Naive B cell (primary cell): Measurements from ENCODE around the gene CTNS. TPM values are rescaled to one million over a fixed set of nuclear protein-coding genes. Genes with fewer than 3 reads are reported as not detected.

Experiments used
- ATAC-seq, 2 donors: fragments of 150-1000 bp; cut with Tn5 transposase; 2 replicates each; pipeline ENCODE4 v1.10.0; 2021; ENCODE audit warnings: low read depth in 2 of 2, mild to moderate bottlenecking in 2 of 2, moderate library complexity in 2 of 2
- DNase-seq: peaks from one replicate; pipeline ENCODE4 v3.0.0; 2022
- H3K27ac Mint-ChIP-seq, 6 donors: one replicate each; pipeline ENCODE4 v1.8.0; 2020 to 2022; ENCODE audit warnings: mild to moderate bottlenecking in 6 of 6, mixed read lengths in 6 of 6, moderate library complexity in 5 of 6, inconsistent platforms in 2 of 6
- H3K27me3 Mint-ChIP-seq, 3 donors: one replicate each; pipeline ENCODE4 v1.8.0; 2021 to 2022; ENCODE audit warnings: mixed read lengths in 3 of 3, mild to moderate bottlenecking in 1 of 3
- H3K36me3 Mint-ChIP-seq, 2 donors: one replicate each; pipeline ENCODE4 v1.8.0; 2020 to 2022; ENCODE audit warnings: mixed read lengths in 2 of 2, inconsistent platforms in 1 of 2, mild to moderate bottlenecking in 1 of 2
- H3K4me1 Mint-ChIP-seq, 3 donors: one replicate each; pipeline ENCODE4 v1.8.0; 2020 to 2022; ENCODE audit warnings: mixed read lengths in 3 of 3, inconsistent platforms in 1 of 3, mild to moderate bottlenecking in 1 of 3, moderate library complexity in 1 of 3
- H3K4me3 Mint-ChIP-seq, 8 donors: one replicate each; pipeline ENCODE4 v1.8.0; 2020 to 2022; ENCODE audit warnings: mild to moderate bottlenecking in 8 of 8, mixed read lengths in 8 of 8, moderate library complexity in 8 of 8, inconsistent platforms in 2 of 8
- H3K9me3 Mint-ChIP-seq, 7 donors: one replicate each; pipeline ENCODE4 v1.8.0; 2020 to 2022; ENCODE audit warnings: mixed read lengths in 7 of 7, mild to moderate bottlenecking in 5 of 7, inconsistent platforms in 2 of 7, moderate library complexity in 1 of 7
- polyA plus RNA-seq, 6 donors: library from polyadenylated mRNA; unstranded; fragments of 300-500 nt; fragmentation: Illumina TruSeq; gene quantifications; one replicate each; pipeline ENCODE4 v1.2.3, GENCODE V29; 2021; ENCODE audit warnings: low read depth in 6 of 6

The CTNS gene
- polyA plus RNA-seq, 6 donors from 2014 or later: 9.2 to 14.5 (median 10.2) TPM

DNA sequence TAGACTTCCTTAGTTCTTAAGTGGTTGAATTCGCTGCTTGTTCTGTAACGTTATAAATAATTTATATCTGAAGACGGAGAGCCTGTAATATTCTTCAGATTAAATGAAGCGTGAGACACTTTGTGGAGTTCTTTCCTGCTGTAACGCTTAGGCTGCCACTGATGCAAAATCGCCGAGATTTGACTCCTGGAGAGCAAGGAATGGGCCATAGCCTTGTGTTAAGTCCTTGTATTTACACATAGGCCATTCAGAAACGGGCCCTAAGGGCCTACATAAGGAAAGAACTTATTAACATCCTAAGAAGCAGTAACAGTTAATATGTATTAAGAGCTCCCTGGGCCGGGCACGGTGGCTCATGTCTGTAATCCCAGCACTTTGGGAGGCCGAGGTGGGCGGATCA lies 33.0 kb downstream of the CTNS start:
- Mint-ChIP-seq H3K9me3 (no peaks in the 10 kb centered on the region), H3K27me3 (no peaks in the 10 kb centered on the region), H3K4me1 (peaks cover 20 to 45% (median 42%) of the 10 kb centered on the region in 3 donors), H3K36me3 (no peaks in the 10 kb centered on the region), H3K27ac (peak overlapping the region; percentile 84 to 96 (median 93)), H3K4me3 (peak overlapping the region; percentile 91 to 98 (median 94))
- no peak for DNase-seq
- no peak for ATAC-seq

DNA sequence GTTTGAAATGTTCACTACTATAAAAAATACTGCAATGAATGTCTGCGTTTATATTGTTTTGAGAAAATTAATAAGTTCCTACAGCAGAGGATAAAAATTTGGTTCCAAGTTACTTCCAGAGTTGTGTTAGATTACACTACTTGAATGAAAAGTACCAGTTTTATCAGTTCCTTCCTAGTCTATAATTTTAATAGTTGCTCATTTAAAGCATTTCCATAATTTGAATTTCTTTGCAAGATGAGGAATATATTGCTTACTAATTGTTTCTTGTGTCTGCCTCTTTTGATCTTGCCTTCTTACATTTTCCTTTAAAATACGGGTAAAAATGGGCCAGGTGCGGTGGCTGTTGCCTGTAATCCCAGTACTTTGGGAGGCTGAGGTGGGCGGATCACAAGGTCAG lies 36.0 kb downstream of the CTNS start:
- peak overlapping the region in 2 of 8 donors; percentile 59 to 98 for H3K4me3 Mint-ChIP-seq
- no peak for DNase-seq
- H3K36me3 Mint-ChIP-seq: no peaks in the 10 kb centered on the region
- H3K4me1 Mint-ChIP-seq: peaks cover 11 to 39% (median 39%) of the 10 kb centered on the region in 3 donors
- no peaks in the 10 kb centered on the region for H3K27me3 Mint-ChIP-seq
- peak overlapping the region in 3 of 6 donors; percentile 60 to 87 (median 63) for H3K27ac Mint-ChIP-seq
- ATAC-seq: no peak
- H3K9me3 Mint-ChIP-seq: no peaks in the 10 kb centered on the region

DNA sequence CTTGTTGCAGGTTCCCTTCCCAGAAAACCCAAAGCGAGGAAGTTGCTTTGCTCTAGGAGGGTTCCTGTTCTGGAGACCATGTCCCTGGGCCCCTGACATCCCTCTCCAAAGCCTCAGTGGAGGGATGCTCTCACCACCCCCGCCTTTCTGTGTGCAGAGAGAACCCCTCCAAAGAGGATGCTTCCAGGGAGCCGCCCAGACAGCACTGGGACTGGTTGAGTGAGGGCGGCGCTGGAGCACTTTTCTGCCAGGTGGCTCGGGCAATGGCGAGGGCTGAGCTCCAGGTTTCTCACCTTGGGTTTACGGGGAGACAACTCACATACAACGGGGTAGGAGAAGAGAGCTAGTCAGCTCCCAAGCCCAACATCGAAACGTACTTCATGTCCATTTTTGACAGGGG lies 39.3 kb downstream of the CTNS start:
- DNase-seq (no peak), ATAC-seq (no peak)
- peaks cover 7 to 39% (median 36%) of the 10 kb centered on the region in 3 donors for H3K4me1 Mint-ChIP-seq
- peak overlapping the region in 1 of 8 donors; percentile 54 for H3K4me3 Mint-ChIP-seq
- no peaks in the 10 kb centered on the region for H3K36me3 Mint-ChIP-seq
- H3K9me3 Mint-ChIP-seq: no peaks in the 10 kb centered on the region
- H3K27me3 Mint-ChIP-seq: no peaks in the 10 kb centered on the region
- peak overlapping the region in 2 of 6 donors; percentile 22 to 66 for H3K27ac Mint-ChIP-seq

DNA sequence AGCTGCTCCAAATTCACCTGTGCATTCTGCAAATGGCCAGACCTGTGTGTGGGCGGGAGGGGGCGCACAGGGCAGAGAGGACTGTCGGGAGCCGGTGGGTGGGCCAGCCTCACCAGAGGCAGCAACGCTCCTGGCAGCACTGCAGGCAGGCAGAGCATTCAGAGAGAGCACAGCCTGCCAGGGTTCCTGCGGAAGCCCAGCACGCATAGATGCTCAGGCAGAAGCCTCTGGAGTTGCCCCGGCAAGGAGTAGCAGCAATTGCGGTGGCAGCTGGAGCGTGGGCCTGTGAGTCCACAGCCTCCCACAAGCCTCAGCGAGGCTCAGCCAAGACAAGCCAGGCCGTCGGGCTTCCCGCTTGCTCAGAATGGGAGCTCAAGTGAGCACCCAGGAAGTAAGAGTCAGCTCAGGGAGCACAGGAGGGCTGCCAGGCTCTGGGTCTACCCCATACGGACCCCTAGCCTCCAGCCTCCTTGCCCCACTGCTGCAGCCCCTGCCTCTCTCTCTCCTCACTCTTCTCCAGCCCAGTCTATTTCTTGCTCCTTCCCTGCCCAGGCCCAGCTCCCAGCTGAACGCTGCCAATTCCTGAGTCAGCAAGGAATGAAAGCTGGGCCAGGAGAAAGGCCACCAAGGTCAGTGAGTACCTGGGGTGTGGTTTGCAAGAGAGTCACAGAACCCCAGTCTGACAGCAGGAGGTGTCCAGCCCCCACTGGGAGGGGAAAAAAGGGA lies 41.7 kb downstream of the CTNS start:
- no peak for DNase-seq
- no peaks in the 10 kb centered on the region for H3K36me3 Mint-ChIP-seq
- H3K27me3 Mint-ChIP-seq: no peaks in the 10 kb centered on the region
- no peaks in the 10 kb centered on the region for H3K9me3 Mint-ChIP-seq
- H3K4me3 Mint-ChIP-seq: no peak overlapping the region
- H3K27ac Mint-ChIP-seq: peak overlapping the region in 2 of 6 donors; percentile 29 to 69
- peaks cover 18 to 46% (median 38%) of the 10 kb centered on the region in 3 donors for H3K4me1 Mint-ChIP-seq
- no peak for ATAC-seq

DNA sequence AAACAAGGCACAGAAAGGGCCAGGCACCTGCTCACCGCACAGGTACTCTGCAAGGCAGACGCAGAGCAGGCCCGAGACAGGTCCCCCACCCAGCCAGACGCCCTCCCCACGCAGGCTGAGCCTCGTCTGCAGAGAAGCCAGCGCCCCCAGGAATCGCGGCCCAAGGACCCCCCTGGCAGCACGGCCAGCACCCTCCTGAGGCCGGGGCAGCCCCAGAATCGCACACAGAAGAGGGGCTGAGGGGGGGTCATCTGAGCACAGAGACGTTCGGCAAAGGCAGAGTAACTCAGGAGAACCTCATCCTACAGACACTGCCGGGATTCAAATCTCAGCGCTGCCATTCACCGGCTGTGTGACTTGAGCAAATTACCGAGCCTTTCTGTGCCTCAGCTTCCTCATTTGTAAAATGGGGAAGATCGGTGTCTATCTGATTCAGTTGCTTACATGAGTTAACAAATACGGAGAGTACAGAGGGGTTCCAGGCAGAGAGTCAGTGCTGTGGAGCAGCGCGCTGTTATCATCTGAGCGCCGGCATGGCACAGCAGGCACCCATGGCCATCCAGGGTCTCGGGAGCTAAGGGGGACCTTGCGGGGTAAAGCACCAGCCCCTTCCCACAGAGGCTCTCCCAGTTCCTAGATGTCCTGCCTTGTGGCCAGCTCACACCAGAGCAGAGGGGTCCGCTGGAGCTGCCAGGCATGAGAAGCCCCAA lies 42.4 kb downstream of the CTNS start:
- H3K4me1 Mint-ChIP-seq: peaks cover 21 to 53% (median 44%) of the 10 kb centered on the region in 3 donors
- peak overlapping the region in 2 of 6 donors; percentile 29 to 71 for H3K27ac Mint-ChIP-seq
- DNase-seq (no peak), ATAC-seq (no peak)
- no peaks in the 10 kb centered on the region for H3K9me3 Mint-ChIP-seq
- no peaks in the 10 kb centered on the region for H3K36me3 Mint-ChIP-seq
- H3K4me3 Mint-ChIP-seq: no peak overlapping the region
- H3K27me3 Mint-ChIP-seq: no peaks in the 10 kb centered on the region

DNA sequence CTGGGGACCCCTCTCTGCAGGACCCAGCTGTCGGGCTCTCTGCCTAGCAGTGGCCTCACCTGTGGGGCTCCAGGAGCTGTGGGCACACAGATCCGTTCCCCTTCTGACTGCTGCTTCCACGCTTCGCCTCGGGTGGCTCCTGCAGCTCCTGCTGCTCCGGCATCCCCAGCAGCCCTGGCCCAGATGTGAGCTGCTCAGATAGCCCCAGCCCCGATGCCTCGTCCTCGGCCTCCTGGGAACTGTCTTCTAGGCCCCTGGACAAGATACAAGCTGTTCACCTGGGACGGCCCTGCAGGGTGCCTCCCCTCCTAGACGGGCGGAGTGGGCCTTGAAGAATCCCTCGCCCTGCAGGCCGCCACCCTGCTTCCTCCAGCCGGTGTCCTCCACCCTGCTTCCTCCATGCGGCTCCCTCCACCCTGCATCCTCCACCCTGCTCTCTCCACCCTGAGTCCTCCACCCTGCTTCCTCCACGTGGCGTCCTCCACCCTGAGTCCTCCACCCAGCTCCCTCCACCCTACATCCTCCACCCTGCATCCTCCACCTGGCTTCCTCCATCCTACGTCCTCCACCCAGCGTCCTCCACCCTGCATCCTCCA lies 43.1 kb downstream of the CTNS start:
- DNase-seq: no peak
- Mint-ChIP-seq H3K4me1 (peaks cover 24 to 56% (median 45%) of the 10 kb centered on the region in 3 donors), H3K4me3 (no peak overlapping the region), H3K36me3 (no peaks in the 10 kb centered on the region), H3K27me3 (no peaks in the 10 kb centered on the region), H3K27ac (peak overlapping the region in 1 of 6 donors; percentile 88), H3K9me3 (no peaks in the 10 kb centered on the region)
- ATAC-seq: no peak

DNA sequence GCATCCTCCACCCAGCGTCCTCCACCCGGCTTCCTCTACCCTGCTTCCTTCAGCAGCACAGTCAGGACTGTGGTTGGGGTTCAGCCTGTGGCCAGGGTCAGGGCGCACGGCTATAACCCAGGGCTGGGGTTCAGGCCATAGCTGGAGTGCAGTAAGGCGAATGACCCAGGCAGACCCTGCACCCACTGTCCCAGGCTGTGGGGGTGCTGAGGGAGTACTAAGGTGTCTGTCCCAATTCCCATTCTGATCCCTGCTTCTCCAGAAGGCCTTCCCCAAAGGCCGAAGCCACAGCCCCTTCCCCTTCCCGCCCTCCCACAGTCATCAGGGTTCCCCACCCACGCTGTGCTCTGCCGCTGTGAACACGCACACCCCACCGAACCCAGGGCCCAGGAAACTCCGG lies 44.5 kb downstream of the CTNS start:
- Mint-ChIP-seq H3K27ac (no peak overlapping the region), H3K9me3 (no peaks in the 10 kb centered on the region), H3K4me1 (peaks cover 28 to 60% (median 50%) of the 10 kb centered on the region in 3 donors), H3K36me3 (no peaks in the 10 kb centered on the region), H3K4me3 (no peak overlapping the region), H3K27me3 (no peaks in the 10 kb centered on the region)
- DNase-seq (no peak), ATAC-seq (no peak)

DNA sequence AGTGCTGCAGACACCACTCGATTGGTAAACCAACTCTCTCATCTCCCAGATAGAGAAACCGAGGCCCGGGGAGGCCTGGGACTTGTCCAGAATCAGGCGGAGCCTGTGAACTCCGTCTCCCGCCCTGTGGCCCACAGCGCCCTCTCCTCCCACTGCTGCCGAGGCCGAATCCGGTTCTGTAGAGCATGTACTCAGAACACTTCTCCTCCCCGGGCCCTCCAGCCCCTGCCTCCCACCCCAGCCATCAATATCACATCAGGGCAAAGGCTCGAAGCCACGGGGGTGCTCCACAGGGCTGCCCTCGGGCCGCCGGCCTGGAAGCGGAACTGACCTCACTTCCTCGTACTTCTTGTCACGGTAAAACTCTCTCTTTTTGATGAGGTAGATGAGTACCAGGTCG lies 45.0 kb downstream of the CTNS start:
- no peaks in the 10 kb centered on the region for H3K27me3 Mint-ChIP-seq
- H3K9me3 Mint-ChIP-seq: no peaks in the 10 kb centered on the region
- H3K36me3 Mint-ChIP-seq: no peaks in the 10 kb centered on the region
- no peak for ATAC-seq
- no peak for DNase-seq
- H3K4me3 Mint-ChIP-seq: peak overlapping the region in 1 of 8 donors; percentile 45
- peaks cover 28 to 56% (median 50%) of the 10 kb centered on the region in 3 donors for H3K4me1 Mint-ChIP-seq
- peak overlapping the region in 1 of 6 donors; percentile 84 for H3K27ac Mint-ChIP-seq

DNA sequence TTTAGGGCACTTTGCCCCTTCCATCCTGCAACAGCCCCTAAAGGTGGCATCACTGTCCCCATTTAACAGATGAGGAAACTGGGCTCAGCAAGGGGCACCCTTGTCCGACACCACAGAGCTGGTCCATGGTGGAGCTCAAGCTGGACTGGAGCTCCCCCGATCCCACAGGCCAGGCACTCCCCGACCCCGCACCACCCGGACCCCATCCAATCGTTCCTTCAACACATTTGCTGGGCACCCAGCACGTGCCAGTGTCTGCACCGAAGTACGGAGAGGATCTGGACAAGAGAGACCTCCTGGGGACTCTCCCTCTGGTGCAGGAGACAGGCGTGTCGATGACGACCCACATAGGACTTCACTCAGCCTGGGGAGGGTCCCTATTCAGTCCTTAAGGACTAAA lies 45.5 kb downstream of the CTNS start:
- Mint-ChIP-seq H3K27me3 (no peaks in the 10 kb centered on the region), H3K4me1 (peaks cover 28 to 56% (median 50%) of the 10 kb centered on the region in 3 donors), H3K9me3 (no peaks in the 10 kb centered on the region), H3K4me3 (peak overlapping the region in 2 of 8 donors; percentile 45 to 50), H3K27ac (peak overlapping the region in 4 of 6 donors; percentile 76 to 93 (median 86)), H3K36me3 (no peaks in the 10 kb centered on the region)
- DNase-seq (no peak), ATAC-seq (no peak)

DNA sequence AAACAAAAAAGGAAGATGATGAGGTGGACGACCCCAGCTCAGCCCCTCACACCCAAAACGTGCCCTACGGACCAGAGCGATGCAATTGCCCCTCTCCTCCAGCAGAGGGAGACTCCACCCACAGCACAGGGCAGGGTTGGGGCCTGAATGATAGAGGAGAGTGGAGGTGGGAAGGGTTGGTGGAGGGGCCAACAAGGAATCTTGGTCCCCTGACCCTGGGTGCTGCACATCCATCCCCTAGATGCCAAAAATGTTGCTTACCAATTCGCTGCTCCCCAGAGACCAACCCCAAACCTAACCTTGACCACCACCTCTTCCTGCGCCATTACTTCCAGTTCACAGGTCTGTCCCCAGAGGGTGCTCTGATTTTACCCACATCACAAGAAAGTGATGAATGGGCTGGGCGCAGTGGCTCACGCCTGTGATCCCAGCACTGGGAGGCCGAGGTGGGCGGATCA lies 46.5 kb downstream of the CTNS start:
- DNase-seq: peak; percentile 74
- Mint-ChIP-seq H3K4me3 (peak overlapping the region; percentile 23 to 78 (median 56)), H3K27me3 (no peaks in the 10 kb centered on the region), H3K27ac (peak overlapping the region; percentile 70 to 93 (median 90)), H3K9me3 (no peaks in the 10 kb centered on the region), H3K36me3 (peaks cover 0 to under 1% of the 10 kb centered on the region in 2 donors), H3K4me1 (peaks cover 28 to 53% (median 44%) of the 10 kb centered on the region in 3 donors)
- ATAC-seq: peak; percentile 73

DNA sequence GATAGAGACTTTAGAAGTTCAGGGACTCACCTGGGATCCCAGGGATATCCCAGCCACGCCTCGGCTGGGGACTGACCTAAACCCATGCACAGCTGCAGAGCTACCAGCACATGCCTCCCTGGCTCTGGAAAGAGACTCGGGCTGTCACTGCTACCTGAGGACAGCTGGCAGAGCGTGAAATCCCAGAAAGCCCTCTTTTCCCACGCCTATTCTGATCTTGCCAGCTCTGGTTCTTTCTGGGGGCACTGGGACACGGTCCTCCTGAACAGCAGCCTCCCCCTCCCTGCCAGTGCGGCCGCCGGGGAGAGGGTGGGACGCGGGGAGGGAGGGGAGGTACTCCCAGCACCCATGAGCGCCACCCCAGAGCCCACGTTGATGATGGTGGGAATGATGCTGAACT lies 48.6 kb downstream of the CTNS start:
- ATAC-seq (no peak), DNase-seq (peak; percentile 31)
- H3K27ac Mint-ChIP-seq: peak overlapping the region; percentile 49 to 92 (median 80)
- H3K4me1 Mint-ChIP-seq: peaks cover 44 to 60% (median 59%) of the 10 kb centered on the region in 3 donors
- H3K36me3 Mint-ChIP-seq: peaks cover 6 to 11% of the 10 kb centered on the region in 2 donors
- H3K27me3 Mint-ChIP-seq: no peaks in the 10 kb centered on the region
- no peaks in the 10 kb centered on the region for H3K9me3 Mint-ChIP-seq
- peak overlapping the region; percentile 15 to 73 (median 41) for H3K4me3 Mint-ChIP-seq

DNA sequence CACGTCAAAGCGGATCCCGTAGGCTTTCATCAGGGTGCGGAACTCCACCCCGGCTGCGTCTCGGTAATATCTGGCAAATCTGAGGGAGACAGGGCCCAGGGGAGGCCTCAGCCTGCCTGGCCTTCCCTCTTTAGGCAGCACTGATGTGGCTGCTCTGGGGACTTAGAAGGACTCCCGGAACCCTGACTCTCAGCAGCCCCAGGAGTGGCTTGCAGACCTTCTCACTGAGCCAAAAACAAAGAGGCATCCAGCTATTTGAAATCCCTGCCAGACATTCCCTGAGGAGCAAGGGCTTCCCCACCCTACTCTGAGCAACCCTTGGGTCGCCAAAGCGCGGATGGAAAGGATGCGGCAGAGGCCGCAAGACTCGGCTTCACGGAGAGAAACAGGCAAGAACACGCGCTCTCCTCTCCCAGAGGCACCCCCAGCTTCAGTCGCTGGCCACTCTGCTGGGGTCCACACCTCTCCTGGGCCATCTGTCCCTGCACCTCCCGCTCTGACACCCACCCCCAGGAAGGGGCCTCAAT lies 51.5 kb downstream of the CTNS start:
- Mint-ChIP-seq H3K36me3 (peaks cover 6 to 11% of the 10 kb centered on the region in 2 donors), H3K27ac (peak overlapping the region; percentile 85 to 95 (median 90)), H3K4me1 (peaks cover 43 to 67% (median 58%) of the 10 kb centered on the region in 3 donors), H3K4me3 (peak overlapping the region; percentile 83 to 95 (median 88)), H3K9me3 (no peaks in the 10 kb centered on the region), H3K27me3 (no peaks in the 10 kb centered on the region)
- DNase-seq (peak; percentile 41), ATAC-seq (peak; percentile 23 to 36)

DNA sequence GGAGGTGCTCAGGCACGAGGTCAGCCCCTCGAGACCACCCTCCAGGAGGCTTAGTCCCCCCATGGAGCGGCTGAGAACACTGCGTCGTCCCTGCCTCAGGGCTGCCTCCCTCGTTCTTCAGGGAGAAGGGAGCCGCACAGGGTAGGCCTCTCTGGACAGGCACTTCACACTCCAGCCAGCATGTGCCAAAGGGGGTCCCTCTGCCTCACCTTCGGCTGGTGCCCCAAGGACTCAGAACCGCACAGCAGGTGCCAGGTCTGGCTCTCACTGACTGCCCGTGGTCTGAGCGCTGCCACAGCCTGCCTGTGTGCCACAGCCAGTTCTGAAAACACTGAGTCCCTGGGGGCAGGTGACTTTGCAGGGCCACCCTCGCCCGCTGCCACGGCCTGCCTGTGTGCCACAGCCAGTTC lies 52.3 kb downstream of the CTNS start:
- peak overlapping the region in 4 of 6 donors; percentile 85 to 95 (median 93) for H3K27ac Mint-ChIP-seq

More for the DNA sequence above, 52.3 kb downstream of the CTNS start:
- peak overlapping the region; percentile 83 to 95 (median 88) for H3K4me3 Mint-ChIP-seq
- H3K27me3 Mint-ChIP-seq: no peaks in the 10 kb centered on the region
- no peaks in the 10 kb centered on the region for H3K9me3 Mint-ChIP-seq
- H3K36me3 Mint-ChIP-seq: peaks cover 6 to 12% of the 10 kb centered on the region in 2 donors
- ATAC-seq: peak in 1 of 2 donors; percentile 13
- DNase-seq: peak; percentile 31
- H3K4me1 Mint-ChIP-seq: peaks cover 43 to 65% (median 53%) of the 10 kb centered on the region in 3 donors
